Measurements from ENCODE around the gene CUL3. TPM values are rescaled to one million over a fixed set of nuclear protein-coding genes. Genes with fewer than 3 reads are reported as not detected.
A peak's percentile ranks its signal among the peaks of the same experiment; 100 is the strongest.
"Not testable (repeated sequence)": the region's sequence is repeated elsewhere in the genome, so short reads cannot be mapped to it uniquely, and the experiment has no call there.

Gene CUL3
- total RNA-seq (2014; rRNA removed; shearing (Covaris generic)): 80.2 and 114 TPM in 2 replicates

- peak; percentile 97 for DNase-seq (ENCODE audit: low spot score)
Measured at GRCh38 chr2:224585211-224586088, at the start of gene CUL3. Gene CUL3 (minus strand): TSS chr2:224585363. CDS start chr2:224585009, 354 bp downstream.

- DNase-seq (ENCODE audit: low spot score): no peak
Measured at GRCh38 chr2:224630659-224631550, 45.7 kb upstream of the CUL3 start.

DNA sequence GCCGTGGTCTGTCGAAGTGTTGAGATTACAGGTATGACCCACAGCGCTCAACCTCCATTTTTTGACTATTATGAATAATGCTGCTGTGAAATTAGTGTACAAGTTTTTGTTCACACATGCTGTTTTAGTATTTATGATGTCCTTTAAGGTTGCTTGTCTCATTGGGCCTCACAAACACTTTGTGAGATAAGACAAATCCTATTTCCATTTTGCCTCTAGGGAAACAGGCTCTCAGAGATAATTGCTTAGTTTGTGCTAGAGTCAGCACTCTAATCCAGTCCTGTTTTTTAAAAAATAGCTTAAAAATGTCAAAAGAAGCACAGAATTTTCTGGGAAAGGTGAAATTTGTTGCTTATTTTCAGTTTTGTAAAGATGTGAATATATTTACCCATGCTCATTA lies 43.3 kb upstream of the CUL3 start:
- no peak for DNase-seq (ENCODE audit: low spot score)

DNA sequence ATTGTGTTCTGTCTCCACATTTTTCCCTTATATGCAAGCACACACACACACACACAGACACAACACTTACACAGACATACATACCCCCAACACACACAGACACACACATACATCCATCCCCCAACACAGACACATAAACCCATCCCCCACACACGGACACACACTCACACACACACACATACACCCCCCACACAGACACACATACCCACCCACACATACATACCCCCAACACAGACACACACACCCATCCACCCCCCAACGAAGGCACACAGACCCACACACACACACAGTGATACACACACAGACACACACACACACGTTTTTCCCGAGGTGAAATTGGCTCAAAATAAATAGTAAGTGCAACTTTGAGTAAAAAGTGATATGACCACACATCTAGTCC lies 41.6 kb upstream of the CUL3 start:
- no peak for DNase-seq (ENCODE audit: low spot score)

DNA sequence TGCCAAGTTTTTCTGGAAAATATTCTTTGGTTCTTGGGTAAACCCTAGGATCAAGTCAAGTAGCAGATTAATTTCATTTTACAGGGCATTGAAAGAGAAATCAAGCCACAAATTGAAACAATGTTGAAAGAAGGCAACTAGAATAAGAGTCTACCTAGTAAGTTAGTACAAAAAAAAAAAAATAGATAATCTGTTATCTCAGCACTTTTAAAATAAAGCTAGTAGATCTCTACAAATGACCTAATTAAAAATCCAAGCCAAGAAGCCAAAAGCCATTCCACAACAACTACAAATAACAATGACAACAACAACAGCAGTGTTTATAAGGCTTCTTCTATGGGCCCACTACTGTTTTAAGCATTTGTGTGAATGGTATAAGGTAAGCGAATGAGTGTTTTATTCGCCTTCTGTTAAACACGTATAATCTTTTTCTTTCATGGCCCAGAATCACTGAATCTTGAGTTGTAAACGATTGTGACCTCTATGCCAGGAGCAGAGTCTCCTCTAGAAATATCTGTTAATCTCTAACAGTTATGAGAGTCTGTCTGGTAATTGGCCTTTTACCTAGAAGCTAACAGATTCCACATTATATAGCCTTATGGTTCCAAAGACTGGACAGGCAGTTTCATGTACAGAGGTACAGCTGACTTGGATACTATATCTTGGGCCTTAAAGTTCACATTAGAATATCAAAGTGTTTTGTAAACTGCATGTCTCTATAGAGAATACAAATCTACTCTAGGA lies 28.6 kb upstream of the CUL3 start:
- DNase-seq (ENCODE audit: low spot score): no peak

- DNase-seq (ENCODE audit: low spot score): no peak
Measured at GRCh38 chr2:224612578-224612977, 27.4 kb upstream of the CUL3 start.

- DNase-seq (ENCODE audit: low spot score): no peak
Measured at GRCh38 chr2:224611938-224612337, 26.8 kb upstream of the CUL3 start.

GRCh38 chr2:224608104-224608503 lies 22.9 kb upstream of the CUL3 start:
- no peak for DNase-seq (ENCODE audit: low spot score)

DNA sequence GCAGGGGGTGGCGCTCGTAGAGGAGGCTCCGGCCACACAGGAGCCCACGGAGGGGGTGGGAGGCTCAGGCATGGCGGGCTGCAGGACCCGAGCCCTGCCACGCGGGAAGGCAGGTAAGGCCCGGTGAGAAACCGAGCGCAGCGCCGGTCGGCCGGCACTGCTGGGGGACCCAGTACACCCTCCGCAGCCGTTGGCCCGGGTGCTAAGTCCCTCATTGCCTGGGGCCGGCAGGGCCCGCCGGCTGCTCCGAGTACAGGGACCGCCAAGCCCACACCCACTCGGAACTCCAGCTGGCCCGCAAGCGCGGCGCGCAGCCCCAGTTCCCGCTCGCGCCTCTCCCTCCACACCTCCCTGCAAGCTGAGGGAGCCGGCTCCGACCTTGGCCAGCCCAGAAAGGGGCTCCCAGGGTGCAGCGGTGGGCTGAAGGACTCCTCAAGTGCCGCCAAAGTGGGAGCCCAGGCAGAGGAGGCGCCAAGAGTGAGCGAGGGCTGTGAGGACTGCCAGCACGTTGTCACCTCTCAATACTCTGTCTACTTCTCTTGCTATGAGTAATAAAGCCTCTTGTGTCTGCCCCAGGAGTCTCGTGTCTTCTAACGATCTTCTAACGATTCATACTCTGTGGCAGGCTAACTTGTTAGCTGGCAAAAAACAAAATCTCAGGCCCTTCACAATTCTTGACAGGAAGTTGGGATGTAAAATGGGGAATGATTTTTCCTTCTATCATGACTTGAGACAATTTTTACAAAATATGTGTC lies 18.8 kb upstream of the CUL3 start:
- not testable (repeated sequence) for DNase-seq (ENCODE audit: low spot score)

DNA sequence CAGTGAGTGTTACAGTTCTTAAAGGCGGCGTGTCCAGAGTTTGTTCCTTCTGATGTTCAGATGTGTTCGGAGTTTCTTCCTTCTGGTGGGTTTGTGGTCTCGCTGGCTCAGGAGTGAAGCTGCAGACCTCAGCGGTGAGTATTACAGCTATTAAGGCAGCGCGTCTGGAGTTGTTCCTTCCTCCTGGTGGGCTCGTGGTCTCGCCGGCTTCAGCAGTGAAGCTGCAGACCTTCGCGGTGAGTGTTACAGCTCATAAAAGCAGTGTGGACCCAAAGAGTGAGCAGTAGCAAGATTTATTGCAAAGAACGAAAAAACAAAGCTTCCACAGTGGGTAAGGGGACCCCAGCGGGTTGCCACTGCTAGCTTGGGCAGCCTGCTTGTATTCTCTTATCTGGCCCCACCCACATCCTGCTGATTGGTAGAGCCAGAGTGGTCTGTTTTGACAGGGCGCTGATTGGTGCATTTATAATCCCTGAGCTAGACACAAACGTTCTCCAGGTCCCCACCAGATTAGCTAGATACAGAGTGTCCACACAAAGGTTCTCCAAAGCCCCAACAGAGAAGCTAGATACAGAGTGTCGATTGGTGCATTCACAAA lies 17.7 kb upstream of the CUL3 start:
- not testable (repeated sequence) for DNase-seq (ENCODE audit: low spot score)

DNA sequence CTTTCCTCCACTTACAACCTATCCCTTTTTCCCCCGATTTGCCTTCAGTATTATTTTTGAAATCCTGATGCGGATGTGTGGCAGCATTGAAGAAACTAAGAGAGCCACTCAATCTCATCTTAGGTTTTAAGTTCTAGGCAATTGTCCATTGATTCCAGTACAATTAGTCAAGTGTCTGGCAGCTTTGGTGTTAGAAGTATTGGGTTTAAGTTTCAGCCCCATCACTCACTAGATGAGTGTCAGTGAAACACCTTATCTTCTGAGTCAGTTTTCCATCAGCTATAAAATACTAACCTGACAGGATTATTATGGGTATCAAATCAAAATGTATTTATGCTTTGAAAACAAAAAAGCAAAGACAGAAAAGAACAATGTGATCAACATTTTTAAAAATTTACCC lies 16.8 kb upstream of the CUL3 start:
- no peak for DNase-seq (ENCODE audit: low spot score)

DNA sequence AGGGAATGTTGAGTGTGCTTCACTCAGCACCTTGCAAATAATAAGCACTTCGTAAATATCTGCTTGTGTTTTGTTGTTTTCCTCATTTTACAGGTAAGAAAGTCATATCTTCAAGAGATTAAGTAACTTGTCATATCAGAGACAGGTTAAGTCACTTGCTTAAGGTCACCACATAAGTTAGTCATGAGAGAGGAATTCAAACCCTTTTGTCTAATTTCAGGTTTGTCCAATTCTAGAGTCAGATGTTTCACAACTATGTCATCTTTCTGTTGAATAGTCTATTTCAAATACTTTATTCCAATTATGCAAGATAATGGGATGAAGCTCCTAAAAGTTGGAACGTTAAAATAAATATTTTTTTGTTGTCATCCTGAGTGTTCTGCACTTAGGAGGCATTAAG lies 13.5 kb upstream of the CUL3 start:
- no peak for DNase-seq (ENCODE audit: low spot score)

DNA sequence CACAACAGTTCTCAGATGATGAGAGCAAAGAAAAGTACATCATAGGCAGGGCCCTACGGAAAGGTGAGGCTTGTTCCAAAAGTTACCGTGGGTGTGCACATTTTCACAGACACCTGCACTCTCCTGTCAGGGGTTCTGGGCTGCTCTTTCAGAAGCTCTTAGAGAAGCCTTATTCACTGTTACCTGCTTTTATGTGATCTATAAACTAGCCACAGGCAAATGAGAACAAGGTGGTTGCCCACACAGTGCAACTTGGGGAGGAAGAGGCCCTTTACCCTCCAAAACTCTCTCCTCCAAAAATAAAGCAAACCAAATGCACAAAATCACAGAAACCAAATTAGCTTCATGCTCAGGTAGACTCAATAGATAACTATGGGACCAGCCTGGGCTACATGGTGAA lies 11.1 kb upstream of the CUL3 start:
- DNase-seq (ENCODE audit: low spot score): no peak

DNA sequence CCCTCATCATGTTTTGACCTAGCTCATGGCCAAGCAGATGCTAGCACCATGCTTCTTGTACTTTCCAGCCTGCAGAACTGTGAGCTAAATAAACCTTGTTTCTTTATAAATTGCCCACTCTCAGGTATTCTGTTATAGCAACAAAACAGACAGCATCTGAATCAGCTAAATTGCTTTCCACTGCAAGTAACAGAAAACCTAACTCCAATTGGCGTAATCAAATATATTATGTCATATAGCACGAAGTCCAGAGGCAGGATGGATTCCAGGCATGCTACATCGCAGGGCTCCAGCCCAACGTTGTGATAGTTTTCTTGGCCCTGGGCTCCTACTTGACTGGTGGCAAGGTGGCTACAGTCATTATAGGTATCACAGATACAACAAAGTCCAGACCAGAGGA lies 10.4 kb upstream of the CUL3 start:
- DNase-seq (ENCODE audit: low spot score): no peak

GRCh38 chr2:224594840-224595239 lies 9.7 kb upstream of the CUL3 start:
- peak; percentile 40 for DNase-seq (ENCODE audit: low spot score)

- no peak for DNase-seq (ENCODE audit: low spot score)
Measured at GRCh38 chr2:224591220-224591619, 6.1 kb upstream of the CUL3 start.

GRCh38 chr2:224586127-224586695 lies 1.0 kb upstream of the CUL3 start:
- DNase-seq (ENCODE audit: low spot score): no peak

DNA sequence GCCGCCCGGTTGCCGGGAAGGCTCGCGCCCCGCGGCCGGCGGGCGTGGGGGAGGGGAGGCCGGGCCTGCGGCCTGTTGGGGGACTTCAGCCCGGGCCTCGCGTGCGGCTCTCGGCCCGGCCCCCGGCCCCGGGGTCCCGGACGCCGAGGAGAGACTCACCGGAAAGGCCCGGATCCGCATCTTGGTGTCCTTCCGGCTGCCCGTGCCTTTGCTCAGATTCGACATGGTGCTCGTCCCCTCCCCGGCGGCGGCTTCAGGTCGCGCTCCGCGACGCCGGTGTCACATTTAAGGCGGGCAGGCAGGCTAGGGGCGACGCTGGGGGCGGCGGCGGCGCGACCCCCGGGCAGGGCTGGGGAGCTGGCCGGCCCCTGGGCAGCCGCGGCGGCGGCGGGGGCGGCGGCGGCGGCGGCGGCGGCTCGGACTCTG lies 365 bp downstream of the CUL3 start:
- no peak for DNase-seq (ENCODE audit: low spot score)

DNA sequence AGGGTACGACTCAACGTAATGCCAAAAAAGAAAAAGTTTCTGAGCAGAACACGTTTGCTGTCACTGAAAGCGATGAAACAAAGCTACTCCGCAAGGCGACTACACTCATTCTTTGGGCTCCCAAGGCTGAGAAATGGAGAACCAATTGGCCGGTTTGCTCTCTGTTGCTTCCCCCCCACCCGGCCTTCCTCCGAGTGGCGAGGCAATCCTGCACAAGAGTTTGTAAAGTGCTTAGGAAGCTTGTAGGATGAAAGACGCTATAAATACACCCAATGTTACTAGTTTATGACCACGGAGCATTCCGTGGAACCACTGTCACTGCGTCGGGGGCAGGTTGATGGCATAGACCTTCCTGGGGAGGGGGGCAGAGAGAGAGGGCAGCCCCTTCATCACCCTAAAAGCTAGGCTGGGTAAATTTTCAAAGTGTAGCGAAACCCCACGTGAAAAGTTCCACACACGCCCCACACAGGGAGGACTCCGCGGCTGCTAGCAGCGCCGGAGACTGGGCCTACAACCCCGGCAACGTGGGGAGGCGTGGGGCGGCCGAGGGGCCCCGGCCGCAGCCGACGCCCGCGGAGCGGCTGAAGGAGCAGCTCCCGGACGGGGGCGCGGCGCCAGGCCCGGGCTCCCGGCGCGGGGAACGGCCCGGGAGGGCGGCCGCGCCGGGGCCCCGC lies 915 bp downstream of the CUL3 start:
- peak; percentile 22 for DNase-seq (ENCODE audit: low spot score)

GRCh38 chr2:224583033-224583432 lies 2.1 kb downstream of the CUL3 start:
- not testable (repeated sequence) for DNase-seq (ENCODE audit: low spot score)
